HG03097 (cell line): ENCODE data around the gene DEFB132.
"Not testable (repeated sequence)": the region's sequence is repeated elsewhere in the genome, so short reads cannot be mapped to it uniquely, and the experiment has no call there.

ENCODE experiments used
- ATAC-seq: cut with Tn5 transposase; IDR thresholded peaks from one replicate; pipeline ENCODE4 v1.9.1; 2021; ENCODE audit not compliant: unreplicated experiment, low FRiP score

The DEFB132 gene

GRCh38 chr20:257419-257818 lies at the start of gene DEFB132:
Gene DEFB132 (plus strand): TSS chr20:257724. CDS start chr20:257779, 55 bp downstream.
- ATAC-seq, result no peak

GRCh38 chr20:208942-209566 lies 48.5 kb upstream of the DEFB132 start:
- ATAC-seq, result no peak

GRCh38 chr20:210809-211502 lies 46.6 kb upstream of the DEFB132 start:
- ATAC-seq, result no peak

- ATAC-seq, result no peak
These were observed 43.1 kb upstream of the DEFB132 start for GRCh38 chr20:214383-214782.

- ATAC-seq, result no peak
These were observed 41.7 kb upstream of the DEFB132 start for GRCh38 chr20:215796-216195.

GRCh38 chr20:217266-217665 lies 40.3 kb upstream of the DEFB132 start:
- ATAC-seq, result no peak

GRCh38 chr20:219290-220115 lies 38.0 kb upstream of the DEFB132 start:
- no peak for ATAC-seq

- no peak for ATAC-seq
These were observed 36.2 kb upstream of the DEFB132 start for GRCh38 chr20:221258-221830.

- not testable (repeated sequence) for ATAC-seq
These were observed 31.6 kb upstream of the DEFB132 start for GRCh38 chr20:225879-226278.

- no peak for ATAC-seq
These were observed 30.6 kb upstream of the DEFB132 start, which contains the start of gene DEFB129 for GRCh38 chr20:226958-227357. Gene DEFB129 (plus strand): TSS chr20:227258. CDS start chr20:227289, 31 bp downstream.

- no peak for ATAC-seq
These were observed 30.0 kb upstream of the DEFB132 start for GRCh38 chr20:227439-228105.

GRCh38 chr20:235891-236290 lies 21.6 kb upstream of the DEFB132 start:
- ATAC-seq, result no peak

GRCh38 chr20:237489-237888 lies 20.0 kb upstream of the DEFB132 start:
- ATAC-seq, result no peak

GRCh38 chr20:237929-238328 lies 19.6 kb upstream of the DEFB132 start:
- no peak for ATAC-seq

GRCh38 chr20:242905-243304 lies 14.6 kb upstream of the DEFB132 start:
- ATAC-seq, result no peak

- no peak for ATAC-seq
These were observed 6.2 kb upstream of the DEFB132 start for GRCh38 chr20:251354-251753.

- no peak for ATAC-seq
These were observed 4.7 kb upstream of the DEFB132 start for GRCh38 chr20:252801-253200.

GRCh38 chr20:253447-253846 lies 4.1 kb upstream of the DEFB132 start:
- not testable (repeated sequence) for ATAC-seq

GRCh38 chr20:258269-258858 lies 840 bp downstream of the DEFB132 start:
- ATAC-seq, result no peak

GRCh38 chr20:258963-259362 lies 1.4 kb downstream of the DEFB132 start:
- ATAC-seq, result no peak
